AG09319 (cell line): Measurements from ENCODE around the gene SPIRE1.

Experiments used
- DNase-seq: peaks from one replicate; pipeline ENCODE4 v3.0.0-alpha.2; 2010; ENCODE audit warnings: low read depth; ENCODE audit errors: extremely low read depth
- CTCF ChIP-seq: IDR thresholded peaks from 2 replicates; pipeline ENCODE4 v1.5.1; 2011; ENCODE audit warnings: low read depth, mild to moderate bottlenecking, inconsistent platforms, low read length, moderate library complexity

The SPIRE1 gene

GRCh38 chr18:12656938-12657683 is 796 bp downstream of the SPIRE1 start:
- DNase-seq: no peak
- TF ChIP-seq CTCF: no peak

GRCh38 chr18:12656605-12656937 is 1.3 kb downstream of the SPIRE1 start:
- DNase-seq: no peak
- TF ChIP-seq CTCF: no peak

GRCh38 chr18:12654971-12655370 is 2.9 kb downstream of the SPIRE1 start:
- DNase-seq: no peak
- no peak for TF ChIP-seq CTCF

- no peak for TF ChIP-seq CTCF
- DNase-seq: peak; percentile 52
These were observed 5.0 kb downstream of the SPIRE1 start for GRCh38 chr18:12652861-12653401.

GRCh38 chr18:12651651-12652050 is 6.3 kb downstream of the SPIRE1 start:
- no peak for DNase-seq
- TF ChIP-seq CTCF: no peak

GRCh38 chr18:12647773-12648172 is 10.1 kb downstream of the SPIRE1 start:
- no peak for TF ChIP-seq CTCF
- DNase-seq: no peak

- DNase-seq: no peak
- no peak for TF ChIP-seq CTCF
These were observed 12.1 kb downstream of the SPIRE1 start for GRCh38 chr18:12645751-12646203.
